Thyroid gland (tissue), 4 donors: ENCODE measurements around the gene UBE2U.

Experiments
- CTCF ChIP-seq, 6 experiments: fragments of 200-600 bp in 3 of 6; fragments of 450-650 bp in 3 of 6; sonication (generic) in 3 of 6; IDR thresholded peaks; one replicate each; pipeline ENCODE4 v1.5.1; 2016 to 2019; ENCODE audit warnings: antibody characterized with exemption in 6 of 6, mild to moderate bottlenecking in 2 of 6, inconsistent platforms in 1 of 6, moderate library complexity in 1 of 6
- POLR2A ChIP-seq, 2 donors: fragments of 450-650 bp; IDR thresholded peaks; one replicate each; pipeline ENCODE4 v1.6.1; 2017; ENCODE audit warnings: antibody characterized with exemption in 2 of 2, mild to moderate bottlenecking in 2 of 2, moderate library complexity in 1 of 2

- no peak for TF ChIP-seq CTCF (IDR thresholded peaks at IDR 0.05)
- no peak for TF ChIP-seq POLR2A (IDR thresholded peaks at IDR 0.05)
These were observed 19.9 kb upstream of the UBE2U start for GRCh38 chr1:64183395-64184002.
